Neural cell (in vitro differentiated cells): ENCODE data around the gene PLEKHA5. TPM values are rescaled to one million over a fixed set of nuclear protein-coding genes. Genes with fewer than 3 reads are reported as not detected.

Experiments
- H2AFZ ChIP-seq: fragments of 200-600, 300-800 bp; sonication (generic), shearing (Covaris generic); 2 replicates; pipeline ENCODE4 v1.6.0; 2014; ENCODE audit warnings: low read depth, mild to moderate bottlenecking, antibody characterized with exemption, low read length, moderate library complexity
- H3F3A ChIP-seq: fragments of 200-600 bp; shearing (Covaris generic); 2 replicates; pipeline ENCODE4 v1.6.1; 2016; ENCODE audit warnings: mild to moderate bottlenecking, moderate library complexity, mixed read lengths, antibody characterized with exemption, low read length; ENCODE audit not compliant: insufficient read depth, poor library complexity, severe bottlenecking
- H3K27ac ChIP-seq: fragments of 200-600, 300-800 bp; sonication (generic), shearing (Covaris generic); 2 replicates; pipeline ENCODE4 v1.5.1; 2014; ENCODE audit warnings: mild to moderate bottlenecking, low read length, moderate library complexity
- H3K27me3 ChIP-seq: fragments of 300-800, 200-600 bp; sonication (generic), shearing (Covaris generic); 2 replicates; pipeline ENCODE4 v1.6.0; 2014; ENCODE audit warnings: mild to moderate bottlenecking, low read depth, low read length, moderate library complexity; ENCODE audit not compliant: insufficient read depth
- H3K36me3 ChIP-seq: fragments of 300-800, 200-600 bp; sonication (generic), shearing (Covaris generic); 2 replicates; pipeline ENCODE4 v1.5.1; 2014; ENCODE audit warnings: mild to moderate bottlenecking, antibody characterized with exemption, low read length, moderate library complexity; ENCODE audit not compliant: insufficient read depth
- H3K4me2 ChIP-seq: fragments of 300-800, 200-600 bp; sonication (generic), shearing (Covaris generic); 2 replicates; pipeline ENCODE4 v1.6.0; 2014; ENCODE audit warnings: mild to moderate bottlenecking, low read length
- H3K4me3 ChIP-seq: fragments of 300-800, 200-600 bp; sonication (generic), shearing (Covaris generic); 2 replicates; pipeline ENCODE4 v1.5.1; 2014; ENCODE audit warnings: mild to moderate bottlenecking, low read length, moderate library complexity
- H3K79me2 ChIP-seq: fragments of 200-600 bp; shearing (Covaris generic); replicated peaks from 2 replicates; pipeline ENCODE4 v1.6.0; 2014; ENCODE audit warnings: mild to moderate bottlenecking, low read length, moderate library complexity; ENCODE audit not compliant: insufficient read depth
- H3K9ac ChIP-seq: fragments of 300-800, 200-600 bp; sonication (generic), shearing (Covaris generic); 2 replicates; pipeline ENCODE4 v1.6.1; 2016; ENCODE audit warnings: mild to moderate bottlenecking, low read length, mixed read lengths
- H3K9me2 ChIP-seq: fragments of 200-600 bp; shearing (Covaris generic); 2 replicates; pipeline ENCODE4 v1.6.1; 2016; ENCODE audit warnings: mild to moderate bottlenecking, low read length, mixed read lengths; ENCODE audit not compliant: insufficient read depth
- H3K9me3 ChIP-seq: fragments of 200-600, 300-800 bp; sonication (generic), shearing (Covaris generic); 2 replicates; pipeline ENCODE4 v1.6.1; 2016; ENCODE audit warnings: mild to moderate bottlenecking, mixed run types, low read length, moderate library complexity, mixed read lengths
- H4K20me1 ChIP-seq: fragments of 200-600 bp; shearing (Covaris generic); 2 replicates; pipeline ENCODE4 v1.6.1; 2016; ENCODE audit warnings: mild to moderate bottlenecking, mixed run types; ENCODE audit not compliant: insufficient read depth
- CTCF ChIP-seq: fragments of 450-650 bp; IDR thresholded peaks from 2 replicates; pipeline ENCODE4 v1.5.1; 2014; ENCODE audit warnings: antibody characterized with exemption, mild to moderate bottlenecking, moderate library complexity; ENCODE audit not compliant: poor library complexity, severe bottlenecking
- EP300 ChIP-seq: fragments of 450-650 bp; conservative IDR thresholded peaks from 2 replicates; pipeline ENCODE4 v1.6.1; 2014; ENCODE audit warnings: antibody characterized with exemption, mild to moderate bottlenecking, moderate library complexity; ENCODE audit not compliant: poor library complexity, severe bottlenecking
- EZH2 ChIP-seq: fragments of 200-600, 300-800 bp; shearing (Covaris generic), sonication (generic); IDR thresholded peaks from 2 replicates; pipeline ENCODE4 v1.6.1; 2014; ENCODE audit warnings: antibody characterized with exemption, low read length, borderline replicate concordance, mild to moderate bottlenecking; ENCODE audit not compliant: insufficient read depth, poor library complexity, severe bottlenecking
- MXI1 ChIP-seq: fragments of 450-650 bp; conservative IDR thresholded peaks from 2 replicates; pipeline ENCODE4 v1.6.1; 2014; ENCODE audit warnings: antibody characterized with exemption, mild to moderate bottlenecking; ENCODE audit not compliant: poor library complexity, severe bottlenecking
- POLR2AphosphoS5 ChIP-seq: IDR thresholded peaks from 2 replicates; pipeline ENCODE4 v1.6.1; 2012
- RAD21 ChIP-seq: fragments of 450-650 bp; conservative IDR thresholded peaks from 2 replicates; pipeline ENCODE4 v1.6.1; 2014; ENCODE audit warnings: antibody characterized with exemption, mild to moderate bottlenecking, moderate library complexity
- REST ChIP-seq: IDR thresholded peaks from 2 replicates; pipeline ENCODE4 v1.6.1; 2012; ENCODE audit warnings: borderline replicate concordance
- SMC3 ChIP-seq: fragments of 450-650 bp; conservative IDR thresholded peaks from 2 replicates; pipeline ENCODE4 v1.6.1; 2014; ENCODE audit warnings: antibody characterized with exemption, mild to moderate bottlenecking, moderate library complexity; ENCODE audit not compliant: poor library complexity
- TAF1 ChIP-seq: IDR thresholded peaks from 2 replicates; pipeline ENCODE4 v1.6.1; 2012; ENCODE audit warnings: low read depth
- polyA plus RNA-seq: library from polyadenylated mRNA; depleted of rRNA; stranded (reverse); fragments of >200 nt; gene quantifications from 2 replicates; pipeline ENCODE4 v1.2.3, GENCODE V29; 2014

Gene PLEKHA5
- polyA plus RNA-seq, 1 donor from 2014 or later, result 130 TPM

- Histone ChIP-seq H3K9ac (no peak overlapping the region), H3K9me3 (no peaks in the 10 kb centered on the region), H3K79me2 (no peaks in the 10 kb centered on the region), H3K27ac (no peak overlapping the region), H3K9me2 (no peaks in the 10 kb centered on the region), H3K4me2 (no peak overlapping the region), H3K4me3 (no peak overlapping the region), H2AFZ (no peak overlapping the region), H3F3A (no peaks in the 10 kb centered on the region), H3K36me3 (no peaks in the 10 kb centered on the region), H4K20me1 (no peaks in the 10 kb centered on the region), H3K27me3 (no peaks in the 10 kb centered on the region)
- TF ChIP-seq REST (no peak), RAD21 (no peak), MXI1 (no peak), EP300 (no peak)
Measured at GRCh38 chr12:19125325-19125724, 4.2 kb upstream of the PLEKHA5 start.

GRCh38 chr12:19127270-19127669 is 2.3 kb upstream of the PLEKHA5 start:
- Histone ChIP-seq H3K9ac (no peak overlapping the region), H4K20me1 (no peaks in the 10 kb centered on the region), H3K9me3 (no peaks in the 10 kb centered on the region), H3K4me3 (no peak overlapping the region), H2AFZ (no peak overlapping the region), H3K27ac (no peak overlapping the region), H3K36me3 (no peaks in the 10 kb centered on the region), H3K9me2 (no peaks in the 10 kb centered on the region), H3K79me2 (peaks cover 13% of the 10 kb centered on the region), H3K4me2 (no peak overlapping the region), H3F3A (peaks cover 3% of the 10 kb centered on the region), H3K27me3 (no peaks in the 10 kb centered on the region)
- no peak for TF ChIP-seq TAF1
- no peak for TF ChIP-seq CTCF
- no peak for TF ChIP-seq EP300
- no peak for TF ChIP-seq SMC3
- TF ChIP-seq EZH2, result no peak
- no peak for TF ChIP-seq RAD21
- no peak for TF ChIP-seq MXI1
- no peak for TF ChIP-seq POLR2AphosphoS5
- no peak for TF ChIP-seq REST
